HG02970 (cell line): ENCODE data around the gene ASMT.
"Not testable (repeated sequence)": the region's sequence is repeated elsewhere in the genome, so short reads cannot be mapped to it uniquely, and the experiment has no call there.

Experiments
- ATAC-seq: cut with Tn5 transposase; IDR thresholded peaks from one replicate; pipeline ENCODE4 v1.9.1; 2021; ENCODE audit warnings: mild to moderate bottlenecking, moderate library complexity, moderate number of reproducible peaks; ENCODE audit not compliant: unreplicated experiment, low FRiP score

Gene ASMT

GRCh38 chrX:1614927-1615326 lies at the start of gene ASMT:
ASMT (plus strand) TSS chrX:1615059; CDS start chrX:1615200, 141 bp downstream.
- no peak for ATAC-seq

GRCh38 chrX:1574181-1574580 lies 40.7 kb upstream of the ASMT start:
- not testable (repeated sequence) for ATAC-seq

DNA sequence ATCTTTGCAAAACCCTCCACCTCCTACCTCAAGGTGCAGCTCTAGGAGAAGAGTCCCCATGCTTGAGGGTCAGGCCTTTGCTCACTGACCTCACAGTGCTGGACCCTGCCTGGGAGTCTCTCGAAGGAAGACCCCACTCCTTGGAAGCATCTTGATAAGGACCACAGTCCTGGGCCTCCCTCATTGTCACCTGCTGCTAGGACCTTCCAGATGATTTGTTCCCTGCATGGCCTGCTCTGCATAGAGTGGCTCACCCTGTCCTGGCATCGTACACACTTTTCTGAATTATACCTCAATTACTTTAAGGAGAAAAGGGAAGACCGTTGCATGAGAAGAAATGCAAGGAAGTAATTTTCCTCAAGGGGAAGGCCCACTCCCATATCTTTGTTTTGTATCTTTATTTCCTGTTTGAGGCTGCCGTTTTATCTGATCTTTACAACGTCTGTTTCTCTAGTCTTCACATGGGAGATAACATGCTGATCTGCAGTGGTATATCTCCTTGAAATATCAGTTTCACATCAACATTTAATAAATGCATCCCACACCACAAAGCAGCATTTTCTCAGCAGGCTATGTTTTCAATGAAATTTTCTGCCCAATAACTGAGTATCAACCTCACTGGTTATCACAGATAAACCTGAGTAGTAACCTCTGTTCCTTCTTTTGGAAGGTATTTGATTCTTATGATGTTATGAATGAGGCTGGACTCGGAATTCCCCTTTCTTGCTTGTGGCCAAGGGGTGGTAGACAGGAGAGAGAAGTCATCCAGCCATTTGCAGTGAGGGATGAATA lies 38.5 kb upstream of the ASMT start:
- ATAC-seq, result no peak

GRCh38 chrX:1577845-1578244 lies 37.0 kb upstream of the ASMT start:
- ATAC-seq, result no peak

- ATAC-seq, result no peak
Measured at GRCh38 chrX:1578511-1579173, 36.2 kb upstream of the ASMT start.

DNA sequence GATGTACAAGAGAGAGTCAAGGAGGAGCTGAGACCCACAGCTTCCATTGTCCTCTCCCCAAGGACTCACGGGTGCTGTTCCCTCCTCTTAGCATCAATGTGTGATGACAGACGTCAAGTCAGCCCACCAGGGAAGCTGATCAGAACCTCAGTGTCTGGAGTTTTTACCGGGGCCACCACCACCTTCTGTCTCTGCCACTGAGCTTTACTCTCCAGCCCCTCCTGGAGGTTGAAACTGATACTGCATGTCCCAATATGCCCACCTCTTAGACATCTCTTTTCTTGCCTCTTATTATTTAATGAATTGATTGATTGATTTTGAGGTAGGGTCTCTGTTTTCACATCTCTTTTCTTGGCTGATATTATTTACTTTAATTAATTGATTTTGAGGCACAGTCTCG lies 33.7 kb upstream of the ASMT start:
- ATAC-seq, result no peak

DNA sequence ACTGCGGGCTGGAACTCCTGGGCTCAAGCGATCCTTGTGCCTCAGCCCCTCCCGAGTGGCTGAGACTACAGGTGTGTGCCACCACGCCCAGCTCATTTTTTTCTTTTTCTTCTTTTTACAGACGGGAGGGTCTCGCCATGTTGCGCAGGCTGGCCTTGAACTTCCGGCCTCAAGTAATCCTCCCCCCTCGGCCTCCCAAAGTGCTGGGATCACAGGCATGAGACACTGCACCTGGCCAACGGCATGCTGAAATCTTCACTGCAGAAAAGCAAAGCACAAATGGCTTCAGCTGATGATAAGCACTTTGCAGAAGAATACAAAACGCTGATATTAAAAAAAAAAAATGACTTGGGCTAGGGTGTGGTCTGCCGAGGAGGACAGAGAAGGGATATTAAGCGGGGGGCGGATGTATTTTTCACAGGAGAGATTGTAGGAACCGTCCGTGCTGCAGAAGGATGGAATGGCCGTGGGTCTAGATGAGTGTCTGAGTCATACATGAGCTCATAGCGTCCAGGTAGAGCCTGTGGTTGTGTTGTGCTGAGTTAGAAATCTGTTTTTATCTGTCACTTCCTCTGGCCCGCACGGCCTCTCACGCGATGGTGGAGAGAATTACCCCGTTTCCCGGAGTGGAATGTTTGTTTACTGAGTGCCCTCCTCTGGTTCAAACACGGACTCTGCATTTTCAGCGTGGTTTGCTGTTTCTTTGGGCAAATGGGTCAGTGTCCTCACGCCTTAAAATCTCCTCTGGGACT lies 32.0 kb upstream of the ASMT start:
- ATAC-seq, result no peak

GRCh38 chrX:1584237-1585011 lies 30.4 kb upstream of the ASMT start:
- ATAC-seq, result no peak

GRCh38 chrX:1587161-1587560 lies 27.7 kb upstream of the ASMT start:
- ATAC-seq, result no peak

- no peak for ATAC-seq
Measured at GRCh38 chrX:1589356-1590130, 25.3 kb upstream of the ASMT start.

DNA sequence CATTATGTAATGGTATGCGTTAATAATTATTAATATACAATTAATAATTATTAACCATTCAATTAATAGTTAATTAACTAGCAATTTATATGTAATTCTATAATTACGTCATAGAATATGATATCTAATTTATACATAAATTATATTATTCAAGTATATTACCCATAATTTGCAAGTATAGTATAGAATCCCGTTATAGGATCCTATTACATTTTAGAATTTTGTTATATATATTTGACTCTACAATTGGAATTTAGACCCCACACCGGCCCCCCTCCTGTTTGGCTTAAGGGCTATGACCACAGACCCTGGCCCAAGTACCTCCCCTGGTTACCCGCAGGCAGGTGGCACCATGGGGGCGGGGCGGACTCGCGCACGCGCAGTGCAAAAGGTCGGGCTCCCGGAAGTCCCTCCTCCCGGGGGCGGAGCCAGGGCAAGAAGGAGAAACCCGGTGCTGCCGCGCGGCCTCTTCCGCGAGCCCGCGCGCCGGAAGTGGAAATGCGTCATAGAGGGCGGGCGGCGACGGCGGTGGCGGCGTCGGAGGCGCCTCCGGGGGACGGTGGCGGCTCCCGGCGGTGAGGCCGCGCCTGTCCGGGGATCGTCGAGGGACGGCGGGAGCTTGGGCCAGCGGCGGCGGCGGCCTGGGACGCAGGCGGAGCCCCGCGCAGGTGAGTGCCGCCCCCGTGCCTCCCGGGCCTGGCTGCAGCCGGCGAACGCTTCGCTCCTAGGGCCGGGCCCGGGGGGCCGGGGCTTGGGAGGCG lies 23.6 kb upstream of the ASMT start, which contains the start of gene AKAP17A:
Gene AKAP17A (plus strand): TSS at position 503 of the 761 bp plus-strand sequence. CDS start 1,859 bp downstream, outside the sequence.
- peak; percentile 90 for ATAC-seq

- ATAC-seq, result no peak
Measured at GRCh38 chrX:1591863-1592469, 22.9 kb upstream of the ASMT start.

DNA sequence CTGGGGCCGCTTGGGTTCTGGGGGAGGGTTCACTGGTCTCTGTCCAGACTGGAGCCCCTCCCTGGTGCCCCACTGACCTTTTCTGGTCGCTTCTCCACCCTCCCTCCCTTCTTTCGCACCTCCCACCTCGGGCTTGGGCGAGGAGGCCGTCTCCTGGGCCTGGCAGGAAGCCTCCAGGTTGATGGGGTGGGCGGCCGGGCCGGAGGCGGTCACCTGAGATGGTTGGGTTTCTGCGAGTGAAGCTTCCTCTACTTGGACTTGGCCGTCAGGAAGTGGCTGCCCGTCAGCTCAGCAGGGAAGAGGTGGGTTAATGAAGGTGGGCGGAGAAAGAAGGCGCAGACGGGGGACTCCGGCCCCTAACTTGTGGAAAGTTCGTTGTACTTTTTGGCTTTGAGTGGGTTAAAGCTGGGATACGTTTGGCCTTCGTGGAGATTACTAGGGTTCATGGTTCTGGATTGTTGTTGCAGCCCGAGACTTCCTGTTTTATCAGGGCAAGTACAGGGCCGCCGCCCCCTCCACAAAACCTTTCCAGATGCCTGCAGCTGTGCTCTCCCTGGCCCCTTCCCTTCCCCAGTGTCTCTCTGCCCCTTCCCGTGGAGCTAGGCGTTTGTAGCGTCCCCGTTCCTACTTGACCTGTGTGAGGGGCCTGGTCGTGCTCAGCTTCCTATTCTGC lies 22.3 kb upstream of the ASMT start:
- no peak for ATAC-seq

GRCh38 chrX:1593286-1594271 lies 21.3 kb upstream of the ASMT start:
- ATAC-seq, result no peak

GRCh38 chrX:1595711-1596060 lies 19.2 kb upstream of the ASMT start:
- ATAC-seq, result no peak

- ATAC-seq, result no peak
Measured at GRCh38 chrX:1596676-1597344, 18.0 kb upstream of the ASMT start.
